Measurements from ENCODE around the gene SLU7.
A peak's percentile ranks its signal among the peaks of the same experiment; 100 is the strongest.

Gene SLU7

DNA sequence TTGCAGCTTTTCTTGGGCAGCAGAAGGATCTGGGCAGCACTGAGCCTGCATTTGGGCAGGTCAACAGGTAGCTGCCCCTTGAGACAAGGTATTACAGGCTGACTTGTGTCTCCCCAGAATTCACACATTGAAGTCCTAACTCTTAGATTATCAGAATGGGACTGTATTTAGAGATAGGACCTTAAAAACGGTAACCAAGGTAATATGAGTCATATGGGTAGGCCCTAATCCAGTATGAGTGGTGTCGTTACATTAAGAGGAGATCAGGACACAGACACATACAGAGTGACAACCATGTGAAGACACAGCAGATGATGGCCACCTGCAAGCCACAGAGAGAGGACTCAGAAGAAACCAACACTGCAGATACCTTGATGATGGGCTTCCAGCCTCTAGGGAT, 51.6 kb downstream of the SLU7 start:
- no peak for DNase-seq (ENCODE audit: low spot score)

DNA sequence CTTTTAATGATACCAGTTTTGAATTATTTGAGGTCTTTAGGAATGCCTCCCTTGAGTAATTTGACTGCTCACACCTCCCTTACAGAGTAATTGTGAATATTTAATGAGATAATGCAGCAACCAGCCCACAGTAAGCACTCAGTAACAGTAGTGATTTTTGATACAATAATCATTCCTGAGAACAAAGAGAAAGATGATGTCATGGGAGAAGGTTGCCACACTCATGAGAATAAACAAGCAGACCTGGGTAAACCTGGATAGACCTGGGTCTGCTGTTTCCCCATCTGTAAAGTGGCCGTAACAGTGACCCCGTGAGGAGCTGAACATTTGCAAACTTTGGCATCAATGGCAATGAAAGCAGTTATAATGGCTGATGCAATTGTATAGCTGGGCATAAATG, 52.7 kb downstream of the SLU7 start:
- DNase-seq (ENCODE audit: low spot score) = no peak

DNA sequence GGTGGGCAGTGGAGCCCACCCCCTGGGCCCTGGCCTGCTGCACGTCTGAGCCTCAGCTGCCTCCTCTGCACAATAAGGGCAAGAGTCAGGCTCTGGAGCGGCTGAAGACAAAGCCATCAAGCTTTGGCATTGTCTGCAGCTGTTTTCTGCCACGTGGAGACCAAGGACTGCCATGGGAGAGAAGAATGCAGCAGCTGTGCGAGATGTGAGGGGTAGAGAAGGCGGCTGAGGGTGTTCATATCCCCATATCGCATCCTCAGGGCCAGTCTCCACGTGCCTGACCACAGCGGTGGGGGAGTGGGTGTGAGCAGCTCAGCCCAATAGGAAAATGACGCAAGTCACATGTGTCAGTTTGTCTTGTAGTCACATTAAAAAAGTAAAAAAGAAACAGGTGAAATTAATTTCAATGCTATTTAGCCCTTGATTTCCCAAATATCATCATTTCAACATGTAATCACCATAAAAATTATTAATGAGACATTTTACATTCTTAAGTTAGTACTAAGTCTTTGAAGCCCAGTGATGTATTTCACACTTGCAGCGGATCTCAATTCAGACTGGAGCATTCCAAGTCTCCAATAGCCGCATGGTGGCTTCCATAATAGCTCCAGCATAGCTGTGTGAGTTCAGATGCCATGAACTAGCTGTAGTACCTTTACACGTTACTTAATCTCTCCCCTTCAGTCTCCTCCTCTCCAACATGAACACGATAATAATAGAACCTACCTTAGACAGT, 55.1 kb downstream of the SLU7 start:
- no peak for DNase-seq (ENCODE audit: low spot score)

DNA sequence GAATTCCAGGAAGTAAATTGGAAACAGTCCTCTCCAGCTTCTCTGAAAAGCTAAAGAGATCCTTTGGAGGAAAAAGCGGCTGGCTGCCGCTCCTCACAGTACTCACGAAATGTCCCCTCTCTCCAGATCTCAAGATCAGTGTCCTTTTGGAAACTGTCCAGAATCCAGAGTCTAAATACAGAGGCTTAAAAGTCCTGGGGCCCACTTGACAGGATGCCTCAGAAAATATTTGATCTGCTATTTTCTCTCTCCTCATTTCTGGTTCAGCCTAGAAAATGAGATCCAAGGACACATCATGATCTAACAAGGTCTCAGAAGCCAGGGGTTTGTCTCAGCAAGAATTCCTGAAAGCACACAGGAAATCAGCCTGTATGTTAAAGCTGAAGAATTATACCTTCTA, 55.7 kb downstream of the SLU7 start:
- no peak for DNase-seq (ENCODE audit: low spot score)

DNA sequence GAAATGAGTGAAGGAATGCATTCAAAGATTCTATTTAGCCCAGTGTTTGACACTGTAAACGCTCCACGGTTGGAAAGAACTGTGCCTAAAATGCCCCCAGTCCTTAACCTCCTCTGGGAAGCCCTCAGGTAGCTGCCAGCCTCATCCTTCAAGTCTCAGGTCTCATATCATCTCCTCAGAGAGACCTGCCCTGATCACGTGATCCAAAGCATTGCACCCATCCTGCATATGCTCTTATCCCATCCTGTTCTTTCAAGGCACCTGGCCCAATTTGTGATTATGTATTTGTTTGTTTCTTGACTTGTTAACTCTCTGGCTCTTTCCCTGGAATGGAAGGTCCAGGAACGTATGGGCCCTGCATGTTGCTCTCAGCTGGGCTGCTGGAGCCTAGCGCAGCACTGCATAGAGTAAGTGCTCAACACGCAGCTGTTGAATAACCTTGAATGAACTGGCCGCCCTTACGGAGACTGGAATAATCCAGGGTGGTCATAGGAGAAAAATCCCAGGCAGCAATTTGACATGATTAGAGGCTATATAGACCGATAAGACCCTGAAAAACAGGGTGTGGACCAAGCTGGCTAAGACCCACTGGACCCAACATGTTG, 57.2 kb downstream of the SLU7 start:
- DNase-seq (ENCODE audit: low spot score) = no peak

DNA sequence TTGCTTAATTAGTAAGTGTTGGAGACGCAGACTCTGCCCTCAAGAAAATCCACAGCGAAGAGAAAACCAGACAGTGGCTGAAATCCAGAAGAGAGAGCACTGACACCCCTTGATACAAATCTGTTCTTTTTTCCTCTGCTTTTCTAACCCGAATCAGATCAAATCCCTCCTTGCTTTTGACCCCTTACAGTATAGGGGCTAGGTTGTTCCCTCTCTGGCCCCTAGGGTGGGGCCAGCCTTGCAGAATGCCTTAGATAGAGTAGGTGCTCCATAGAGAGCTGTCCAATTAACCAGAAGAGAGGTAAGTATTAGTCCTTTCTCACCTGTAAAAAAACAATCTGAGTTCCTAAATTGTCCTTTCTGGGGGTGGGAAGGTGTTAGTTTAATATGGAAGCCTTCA, 58.6 kb downstream of the SLU7 start:
- no peak for DNase-seq (ENCODE audit: low spot score)

DNA sequence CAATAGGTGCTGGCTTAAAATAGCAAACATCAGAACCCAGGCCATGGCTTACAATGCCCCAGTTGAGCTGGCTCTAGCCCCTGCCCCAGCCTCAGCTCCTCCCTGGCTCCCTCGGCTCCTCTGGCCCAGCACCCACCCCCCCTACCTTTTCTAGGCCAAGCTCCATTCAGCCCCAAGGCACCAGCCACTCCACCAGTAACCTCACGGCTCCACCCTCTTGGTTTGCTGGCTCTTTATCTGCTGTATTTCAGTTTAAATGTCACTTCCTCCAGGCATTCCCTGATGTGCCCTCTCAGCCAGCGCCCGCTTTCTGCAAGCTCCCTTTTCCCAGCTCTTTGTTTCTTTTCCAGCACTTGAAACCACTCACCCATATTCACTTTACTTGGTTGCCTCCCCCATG, 59.1 kb downstream of the SLU7 start:
- DNase-seq (ENCODE audit: low spot score) = peak; percentile 41

DNA sequence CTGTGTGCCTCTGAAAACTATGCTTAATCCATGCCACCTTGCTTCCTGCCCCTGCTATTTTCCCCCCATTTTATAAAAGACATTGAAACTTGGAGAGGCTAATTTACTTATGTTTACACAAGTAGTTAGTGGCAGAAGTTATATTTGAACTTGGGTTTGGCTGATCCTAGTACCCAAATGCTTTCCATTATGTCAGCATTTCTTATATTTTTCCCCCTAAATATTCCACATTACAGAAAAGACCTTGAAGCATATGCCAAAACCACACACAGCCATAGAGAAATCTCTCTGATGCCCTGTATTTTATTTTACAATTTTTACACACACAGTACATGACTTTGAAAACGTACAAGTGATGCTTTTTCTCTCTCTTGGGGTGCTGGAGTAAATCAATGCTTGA, 59.6 kb downstream of the SLU7 start:
- DNase-seq (ENCODE audit: low spot score) = no peak

DNA sequence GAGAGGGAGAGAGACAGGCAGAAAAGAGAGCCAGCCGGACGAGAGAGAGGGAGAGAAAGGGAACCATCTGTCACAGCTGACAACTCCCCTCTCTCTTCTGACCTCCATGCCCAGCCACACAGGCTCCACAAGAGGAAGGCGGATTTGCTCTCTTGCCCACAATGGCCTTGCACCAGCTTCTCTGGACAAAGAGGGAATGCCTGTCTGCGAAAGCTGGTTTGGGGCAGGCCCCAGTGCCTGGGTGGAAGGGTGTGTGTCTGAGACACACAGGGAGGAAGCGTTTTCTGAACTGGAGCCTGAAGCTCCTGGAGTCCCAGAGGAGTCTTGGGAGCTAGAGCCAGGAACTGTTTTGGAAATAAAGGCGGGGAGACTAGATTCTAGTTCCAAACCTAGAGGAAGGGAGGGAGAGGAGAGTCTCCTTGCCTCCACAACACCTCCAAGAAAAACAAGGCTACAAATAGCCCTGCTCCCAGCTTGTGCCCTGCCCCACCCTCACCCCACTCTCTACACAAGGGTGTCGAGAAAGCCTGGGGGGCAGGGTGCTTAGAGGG, 60.9 kb downstream of the SLU7 start:
- no peak for DNase-seq (ENCODE audit: low spot score)

DNA sequence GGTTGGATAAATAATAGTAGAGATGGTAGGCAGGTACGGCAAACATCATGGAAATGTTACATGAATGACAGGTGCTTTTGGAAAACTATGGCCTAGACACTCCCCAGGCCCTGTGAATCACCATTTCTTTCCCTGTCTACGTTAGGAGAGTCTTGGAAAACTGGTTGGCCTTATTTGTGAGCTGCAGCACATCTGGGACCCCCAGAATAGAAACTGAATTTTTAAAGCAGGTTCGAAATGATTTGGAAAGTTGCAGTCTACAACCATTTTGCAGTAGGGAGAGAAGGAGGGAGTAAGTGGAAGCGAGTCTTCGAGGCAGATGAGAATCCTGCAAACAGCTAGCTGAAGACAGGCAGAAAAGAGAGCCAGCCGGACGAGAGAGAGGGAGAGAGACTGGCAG, 61.5 kb downstream of the SLU7 start:
- no peak for DNase-seq (ENCODE audit: low spot score)

DNA sequence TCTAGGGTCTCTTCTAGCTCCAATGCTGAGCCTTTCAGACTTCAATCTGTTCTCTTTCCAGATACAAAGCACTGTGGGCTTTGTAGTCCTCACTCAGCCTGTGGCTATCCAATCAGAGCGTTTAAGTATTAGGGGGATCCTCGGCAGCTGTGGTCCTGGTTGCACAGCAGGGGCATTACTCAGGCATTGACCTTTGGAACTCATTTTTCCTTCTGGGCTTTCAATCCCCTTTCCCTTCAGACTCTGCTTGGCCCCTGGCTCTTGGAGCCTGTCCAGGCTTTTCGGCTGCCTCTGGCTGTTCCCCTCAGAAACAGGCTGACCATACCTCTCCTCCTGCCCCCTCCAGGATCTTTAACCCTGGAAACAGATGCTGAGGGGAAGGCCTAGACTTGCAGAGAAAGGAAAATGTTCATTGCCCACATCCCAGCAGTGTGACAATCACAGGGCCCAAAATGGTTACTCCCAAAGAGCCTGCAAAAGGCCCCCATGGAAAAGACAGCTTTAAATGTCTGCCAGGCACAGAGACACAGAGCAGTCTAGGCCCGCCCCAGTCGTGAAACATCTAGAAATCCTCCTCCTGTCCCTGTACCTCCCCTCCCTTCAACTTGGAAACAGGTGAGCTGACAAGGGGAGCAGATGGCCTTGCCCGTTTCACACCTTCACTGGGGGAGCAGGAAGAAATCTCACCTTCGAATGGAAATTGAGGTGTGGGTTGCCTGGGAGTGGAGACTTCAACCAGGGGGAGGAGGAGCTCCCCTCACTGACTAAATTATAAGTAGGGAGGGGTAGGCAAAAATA, 62.1 kb downstream of the SLU7 start:
- DNase-seq (ENCODE audit: low spot score) = peak; percentile 35

DNA sequence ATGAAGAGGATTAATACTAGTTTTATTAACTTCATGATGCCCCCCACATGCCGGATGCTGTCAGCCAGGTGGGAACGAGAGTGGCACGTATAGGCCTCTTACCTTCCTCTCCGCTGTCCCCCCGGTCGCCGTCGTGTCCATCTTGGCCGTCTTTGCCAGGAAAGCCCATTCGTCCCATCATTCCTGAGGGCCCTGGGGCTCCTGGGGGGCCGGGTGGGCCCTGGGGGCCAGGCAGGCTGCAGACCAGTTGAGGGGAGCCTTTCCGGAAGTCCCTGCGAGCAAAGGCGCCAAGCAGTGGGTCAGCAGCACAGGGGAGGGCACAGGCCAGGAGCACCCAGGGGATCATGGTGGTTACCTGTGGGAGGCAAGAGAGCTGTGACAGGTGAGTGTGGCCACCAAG, 64.2 kb downstream of the SLU7 start:
- no peak for DNase-seq (ENCODE audit: low spot score)

DNA sequence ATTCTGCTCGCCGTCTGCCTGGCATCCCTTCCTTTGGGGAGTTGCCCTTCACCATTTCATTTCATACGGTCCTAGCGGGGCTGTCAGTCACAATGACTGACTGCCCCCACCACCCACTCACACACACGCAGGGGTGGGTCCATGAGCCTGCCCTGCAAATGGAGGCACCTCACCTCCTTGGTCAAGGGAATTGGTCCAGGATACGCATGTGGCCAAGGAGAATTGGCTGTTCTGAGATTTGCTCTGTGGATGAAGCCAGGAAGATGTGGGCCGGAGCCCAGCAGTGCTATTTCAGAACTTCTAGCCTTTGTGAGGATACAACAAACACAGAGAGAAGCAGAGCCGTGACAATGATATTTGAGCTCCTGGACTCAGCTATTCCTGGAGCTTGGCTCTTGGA, 65.5 kb downstream of the SLU7 start:
- DNase-seq (ENCODE audit: low spot score) = peak; percentile 65

DNA sequence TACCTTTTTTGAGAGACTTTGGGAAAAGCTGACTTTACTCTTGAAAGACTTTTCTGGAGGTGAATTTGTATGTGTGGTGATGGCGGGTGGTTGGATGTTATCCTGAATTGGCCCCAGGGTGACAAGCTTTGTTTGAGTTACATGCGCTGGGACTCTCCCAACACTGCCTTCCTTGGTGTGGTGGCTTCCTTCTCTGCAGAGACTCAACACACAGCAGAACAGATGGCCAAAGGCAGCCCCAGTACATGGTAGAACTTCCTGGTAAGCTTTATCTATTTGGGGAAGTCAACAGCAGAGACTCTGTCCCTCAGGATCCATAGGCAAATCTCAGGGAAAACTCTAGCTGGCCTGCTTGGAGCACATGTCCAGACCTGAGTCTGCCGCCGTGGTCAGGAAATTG, 66.6 kb downstream of the SLU7 start:
- DNase-seq (ENCODE audit: low spot score) = no peak
